HG03196 (cell line): Measurements from ENCODE around the gene FLOT1.
"Not testable (repeated sequence)": the region's sequence is repeated elsewhere in the genome, so short reads cannot be mapped to it uniquely, and the experiment has no call there.

Source experiments
- ATAC-seq: cut with Tn5 transposase; IDR thresholded peaks from one replicate; pipeline ENCODE4 v1.9.1; 2021; ENCODE audit not compliant: unreplicated experiment

Gene FLOT1

DNA sequence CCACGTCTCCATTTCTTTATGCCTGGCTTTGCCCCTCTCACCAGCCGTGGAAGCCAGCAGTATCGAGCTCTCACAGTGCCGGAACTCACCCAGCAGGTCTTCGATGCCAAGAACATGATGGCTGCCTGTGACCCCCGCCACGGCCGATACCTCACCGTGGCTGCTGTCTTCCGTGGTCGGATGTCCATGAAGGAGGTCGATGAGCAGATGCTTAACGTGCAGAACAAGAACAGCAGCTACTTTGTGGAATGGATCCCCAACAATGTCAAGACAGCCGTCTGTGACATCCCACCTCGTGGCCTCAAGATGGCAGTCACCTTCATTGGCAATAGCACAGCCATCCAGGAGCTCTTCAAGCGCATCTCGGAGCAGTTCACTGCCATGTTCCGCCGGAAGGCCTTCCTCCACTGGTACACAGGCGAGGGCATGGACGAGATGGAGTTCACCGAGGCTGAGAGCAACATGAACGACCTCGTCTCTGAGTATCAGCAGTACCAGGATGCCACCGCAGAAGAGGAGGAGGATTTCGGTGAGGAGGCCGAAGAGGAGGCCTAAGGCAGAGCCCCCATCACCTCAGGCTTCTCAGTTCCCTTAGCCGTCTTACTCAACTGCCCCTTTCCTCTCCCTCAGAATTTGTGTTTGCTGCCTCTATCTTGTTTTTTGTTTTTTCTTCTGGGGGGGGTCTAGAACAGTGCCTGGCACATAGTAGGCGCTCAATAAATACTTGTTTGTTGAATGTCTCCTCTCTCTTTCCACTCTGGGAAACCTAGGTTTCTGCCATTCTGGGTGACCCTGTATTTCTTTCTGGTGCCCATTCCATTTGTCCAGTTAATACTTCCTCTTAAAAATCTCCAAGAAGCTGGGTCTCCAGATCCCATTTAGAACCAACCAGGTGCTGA, 18.4 kb downstream of the FLOT1 start:
- ATAC-seq, result not testable (repeated sequence)

DNA sequence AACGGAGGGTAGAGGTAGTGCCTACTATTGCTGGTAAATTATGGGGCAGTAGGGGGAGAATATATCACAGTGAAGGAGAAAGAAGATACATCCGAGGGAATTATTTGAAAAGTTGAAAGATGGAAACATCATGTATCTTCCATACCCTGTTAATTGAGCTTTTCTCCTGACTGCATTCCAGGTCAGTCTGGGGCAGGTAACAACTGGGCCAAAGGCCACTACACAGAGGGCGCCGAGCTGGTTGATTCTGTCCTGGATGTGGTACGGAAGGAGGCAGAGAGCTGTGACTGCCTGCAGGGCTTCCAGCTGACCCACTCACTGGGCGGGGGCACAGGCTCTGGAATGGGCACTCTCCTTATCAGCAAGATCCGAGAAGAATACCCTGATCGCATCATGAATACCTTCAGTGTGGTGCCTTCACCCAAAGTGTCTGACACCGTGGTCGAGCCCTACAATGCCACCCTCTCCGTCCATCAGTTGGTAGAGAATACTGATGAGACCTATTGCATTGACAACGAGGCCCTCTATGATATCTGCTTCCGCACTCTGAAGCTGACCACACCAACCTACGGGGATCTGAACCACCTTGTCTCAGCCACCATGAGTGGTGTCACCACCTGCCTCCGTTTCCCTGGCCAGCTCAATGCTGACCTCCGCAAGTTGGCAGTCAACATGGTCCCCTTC, 19.2 kb downstream of the FLOT1 start:
- ATAC-seq, result not testable (repeated sequence)

DNA sequence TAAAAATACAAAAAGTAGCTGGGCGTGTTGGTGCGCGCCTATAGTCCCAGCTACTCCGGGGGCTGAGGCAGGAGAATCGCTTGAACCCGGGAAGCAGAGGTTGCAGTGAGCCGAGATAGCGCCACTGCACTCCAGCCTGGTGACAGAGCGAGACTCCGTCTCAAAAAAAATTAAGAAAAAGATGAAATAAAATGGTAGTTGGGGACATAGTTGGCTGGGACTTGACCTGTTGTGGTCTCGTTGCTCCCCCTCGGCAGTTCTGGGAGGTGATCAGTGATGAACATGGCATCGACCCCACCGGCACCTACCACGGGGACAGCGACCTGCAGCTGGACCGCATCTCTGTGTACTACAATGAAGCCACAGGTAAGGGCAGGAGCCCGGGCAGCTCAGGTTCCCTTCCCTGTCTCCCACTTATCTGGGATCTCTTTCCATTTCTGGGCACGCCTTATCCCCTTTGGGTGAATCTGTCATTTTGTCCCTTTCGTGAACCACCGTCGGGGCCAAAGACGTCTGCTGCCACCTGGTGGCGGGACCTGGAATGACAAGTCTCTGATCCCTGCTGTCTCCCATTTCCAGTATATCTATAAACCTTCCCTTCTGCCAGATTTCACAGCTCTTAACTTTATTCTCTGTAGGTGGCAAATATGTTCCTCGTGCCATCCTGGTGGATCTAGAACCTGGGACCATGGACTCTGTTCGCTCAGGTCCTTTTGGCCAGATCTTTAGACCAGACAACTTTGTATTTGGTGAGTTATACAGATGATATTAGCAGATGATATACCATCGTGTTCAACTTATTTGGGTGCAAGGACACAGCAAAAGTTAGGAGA, 20.0 kb downstream of the FLOT1 start:
- no peak for ATAC-seq

- ATAC-seq, result not testable (repeated sequence)
Observed at GRCh38 chr6:30722025-30722279, 20.5 kb downstream of the FLOT1 start.

- ATAC-seq, result no peak
Observed at GRCh38 chr6:30721198-30722024, 21.1 kb downstream of the FLOT1 start.

DNA sequence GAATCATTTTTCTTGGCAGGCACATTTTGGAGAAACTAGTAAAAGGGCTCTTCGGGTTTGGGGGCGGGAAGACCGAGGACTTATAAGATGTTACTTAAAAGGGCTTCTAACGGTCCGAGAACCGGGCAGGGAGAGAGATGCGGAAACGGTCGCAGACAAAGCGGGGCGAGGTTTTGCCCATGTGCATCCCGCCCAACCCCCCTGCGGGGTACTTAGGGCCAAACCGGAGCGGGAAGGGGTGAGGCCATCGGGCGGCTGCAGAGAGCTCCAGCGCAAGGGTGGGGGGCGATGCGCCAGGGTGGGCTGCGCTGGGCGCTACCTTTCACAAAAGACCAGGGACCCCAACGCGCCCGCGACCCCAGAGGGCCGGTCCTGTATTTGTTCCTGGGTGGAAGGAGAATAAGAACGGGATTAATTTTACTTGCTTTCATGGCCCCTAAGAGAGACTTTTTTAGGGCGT, 21.7 kb downstream of the FLOT1 start:
- no peak for ATAC-seq

DNA sequence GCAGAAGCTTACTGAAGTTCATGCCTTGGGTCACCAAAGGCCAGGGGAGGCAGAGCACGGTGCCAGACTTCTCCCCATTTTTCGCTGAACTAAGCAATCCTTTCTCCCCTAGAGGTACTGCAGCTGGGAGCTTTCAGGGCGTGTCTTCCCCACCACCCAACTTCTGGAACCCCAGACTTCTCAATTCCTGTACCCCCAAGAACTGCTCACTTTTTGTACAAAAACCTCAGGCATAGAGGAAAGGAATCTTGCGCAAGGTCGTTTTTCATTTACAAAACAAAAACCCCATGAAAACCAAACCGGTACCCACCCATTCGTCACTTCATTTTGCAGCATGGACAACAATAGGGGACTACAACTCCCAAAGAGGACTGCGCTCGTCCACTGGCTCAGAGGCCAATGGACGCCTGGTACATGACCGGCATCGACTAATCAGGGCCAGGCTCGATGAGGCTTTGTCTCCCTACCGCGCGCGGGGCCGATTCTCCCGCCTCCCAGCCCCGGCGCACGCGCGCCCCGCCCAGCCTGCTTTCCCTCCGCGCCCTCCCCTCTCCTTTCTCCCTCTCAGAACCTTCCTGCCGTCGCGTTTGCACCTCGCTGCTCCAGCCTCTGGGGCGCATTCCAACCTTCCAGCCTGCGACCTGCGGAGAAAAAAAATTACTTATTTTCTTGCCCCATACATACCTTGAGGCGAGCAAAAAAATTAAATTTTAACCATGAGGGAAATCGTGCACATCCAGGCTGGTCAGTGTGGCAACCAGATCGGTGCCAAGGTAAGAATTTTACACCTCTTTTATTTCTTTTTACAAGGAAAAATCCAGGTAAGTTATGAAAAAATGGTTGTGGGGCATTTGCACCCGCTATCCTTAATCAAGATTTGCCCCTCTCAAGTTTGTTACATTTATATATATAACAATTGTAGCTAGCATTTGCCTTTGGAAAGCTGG, 22.4 kb downstream of the FLOT1 start, which contains the start of gene TUBB:
TSS of gene TUBB (plus strand) at position 562 of the 947 bp plus-strand sequence. CDS start at position 717, 155 bp downstream.
- ATAC-seq, result peak; percentile 47

DNA sequence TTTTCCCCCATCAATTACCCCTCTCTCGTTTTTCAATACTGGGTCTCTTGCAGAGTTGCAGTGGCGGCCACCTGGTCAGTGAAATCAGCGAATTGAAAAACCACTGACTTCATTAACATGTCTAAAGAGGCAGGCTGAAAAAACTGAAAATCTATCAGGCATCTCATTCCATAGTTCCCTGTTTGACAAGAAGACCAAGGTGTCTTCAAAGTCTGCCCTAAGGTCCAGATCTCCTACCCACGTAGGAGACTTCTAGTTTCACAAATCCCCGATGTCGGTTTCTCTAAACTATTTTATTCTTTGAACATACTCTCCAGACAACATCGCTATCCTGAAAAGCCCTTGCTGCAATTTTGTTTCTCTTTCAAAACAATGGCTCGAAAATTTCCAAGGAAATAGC, 23.1 kb downstream of the FLOT1 start:
- no peak for ATAC-seq

DNA sequence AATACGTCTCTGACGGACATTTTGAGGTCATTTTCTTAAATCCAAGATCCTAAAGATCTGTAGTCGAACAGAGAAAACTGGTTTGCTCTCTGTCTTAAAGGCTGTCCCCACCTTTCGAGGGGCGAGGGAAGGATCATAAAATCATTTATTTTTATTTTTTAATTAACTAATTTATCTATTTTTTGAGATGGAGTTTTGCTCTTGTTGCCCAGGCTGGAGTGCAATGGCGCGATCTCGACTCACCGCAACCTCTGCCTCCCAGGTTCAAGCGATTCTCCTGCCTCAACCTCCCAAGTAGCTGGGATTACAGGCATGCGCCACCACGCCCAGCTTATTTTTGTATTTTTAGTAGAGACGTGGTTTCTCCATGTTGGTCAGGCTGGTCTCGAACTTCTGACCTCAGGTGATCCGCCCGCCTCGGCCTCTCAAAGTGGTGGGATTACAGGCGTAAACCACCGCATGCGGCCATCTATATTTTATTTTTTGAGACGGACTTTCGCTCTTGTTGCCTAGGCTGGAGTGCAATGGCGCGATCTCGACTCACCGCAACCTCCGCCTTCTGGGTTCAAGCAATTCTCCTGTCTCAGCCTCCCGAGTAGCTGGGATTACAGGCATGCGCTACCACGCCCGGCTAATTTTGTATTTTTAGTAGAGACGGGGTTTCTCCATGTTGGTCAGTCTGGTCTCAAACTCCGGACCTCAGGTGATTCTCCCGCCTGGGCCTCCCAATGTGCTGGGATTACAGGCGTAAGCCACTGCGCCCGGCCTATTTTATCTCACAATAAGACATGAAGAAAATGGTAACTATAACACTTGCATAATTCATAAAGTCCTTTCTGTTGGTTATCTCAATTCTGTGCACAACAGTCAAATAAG, 24.4 kb downstream of the FLOT1 start:
- not testable (repeated sequence) for ATAC-seq

DNA sequence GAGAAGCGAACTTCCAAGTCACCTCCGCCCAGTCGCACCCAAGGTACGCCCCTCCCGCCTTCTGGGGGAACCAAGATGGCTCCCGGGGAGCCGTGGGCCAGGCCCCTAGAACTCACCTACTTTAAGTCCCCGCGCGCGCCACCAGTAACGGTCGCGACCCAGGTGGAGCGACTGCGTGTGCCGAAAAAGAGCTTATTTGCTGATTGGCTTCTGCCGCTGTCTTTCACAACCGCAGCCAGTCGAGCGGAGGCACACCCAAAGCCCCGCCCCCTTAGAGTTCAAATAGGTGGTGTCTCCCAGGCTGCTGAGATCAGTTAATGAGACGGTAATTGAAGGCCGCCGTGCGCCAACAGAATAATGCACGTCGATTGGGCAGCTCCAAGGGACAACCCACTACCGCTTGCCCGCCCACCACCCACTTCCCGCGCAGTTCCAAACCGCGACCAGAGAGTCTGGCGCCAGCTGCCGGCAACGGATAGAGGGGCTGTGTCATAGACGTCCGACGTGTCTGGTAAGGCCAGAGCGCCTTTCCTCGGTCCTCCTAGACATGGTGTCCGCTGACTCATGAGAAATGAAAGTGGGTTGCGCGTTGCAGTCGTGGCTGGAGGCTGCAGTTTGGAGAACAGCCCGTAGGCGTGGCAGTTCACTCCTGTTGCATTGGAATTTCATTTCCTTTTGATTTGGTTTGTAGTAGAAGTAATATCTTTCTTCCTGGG, 25.2 kb downstream of the FLOT1 start, which contains the start of gene MDC1:
TSS of gene MDC1 (minus strand) at position 153 of the 716 bp plus-strand sequence. CDS start 2,106 bp downstream, outside the sequence.
- peak; percentile 64 for ATAC-seq

- no peak for ATAC-seq
Observed at GRCh38 chr6:30716879-30717128, 25.7 kb downstream of the FLOT1 start.

DNA sequence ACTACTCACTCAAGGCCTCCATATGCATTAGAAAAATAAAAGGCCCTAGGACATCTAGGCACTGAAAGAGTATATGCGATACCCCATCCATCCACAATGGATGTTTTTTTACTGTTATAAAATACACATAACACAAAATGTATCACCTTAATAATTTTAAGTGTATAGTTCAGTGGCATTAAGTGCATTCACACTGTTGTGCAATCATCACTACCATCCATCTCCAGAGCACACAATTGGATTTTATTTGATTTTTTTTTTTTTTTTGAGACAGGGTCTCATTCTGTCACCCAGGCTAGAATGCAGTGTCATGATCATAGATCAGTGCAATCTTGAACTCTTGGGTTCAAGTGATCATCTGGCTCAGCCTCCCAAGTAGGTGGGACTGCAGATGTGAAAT, 28.2 kb downstream of the FLOT1 start:
- no peak for ATAC-seq

DNA sequence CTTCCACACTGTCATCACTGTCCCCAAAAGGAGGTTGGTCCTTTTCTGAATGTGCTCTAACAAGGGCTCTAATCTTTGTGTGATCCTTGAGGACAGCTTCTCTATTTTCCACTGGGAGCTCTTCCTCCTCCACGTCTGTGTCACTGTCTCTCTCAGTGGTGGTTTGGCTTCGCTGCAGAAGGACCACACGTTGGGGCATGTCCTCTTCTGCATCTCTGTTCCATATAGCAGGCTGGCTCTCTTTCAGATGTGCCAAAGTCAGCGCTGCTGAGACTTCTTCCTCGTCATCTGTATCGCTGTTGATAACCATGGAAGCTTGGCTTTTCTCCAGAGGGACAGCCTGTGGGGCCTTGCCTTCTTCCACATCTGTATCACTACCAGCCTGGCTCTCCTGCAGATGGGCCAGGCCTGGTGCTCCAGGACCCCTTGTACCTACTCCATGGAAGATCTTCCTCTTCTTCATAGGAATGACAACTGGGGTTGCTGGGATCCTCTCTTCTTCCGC, 30.0 kb downstream of the FLOT1 start:
- ATAC-seq, result no peak

- ATAC-seq, result no peak
Observed at GRCh38 chr6:30711758-30712380, 30.6 kb downstream of the FLOT1 start.

DNA sequence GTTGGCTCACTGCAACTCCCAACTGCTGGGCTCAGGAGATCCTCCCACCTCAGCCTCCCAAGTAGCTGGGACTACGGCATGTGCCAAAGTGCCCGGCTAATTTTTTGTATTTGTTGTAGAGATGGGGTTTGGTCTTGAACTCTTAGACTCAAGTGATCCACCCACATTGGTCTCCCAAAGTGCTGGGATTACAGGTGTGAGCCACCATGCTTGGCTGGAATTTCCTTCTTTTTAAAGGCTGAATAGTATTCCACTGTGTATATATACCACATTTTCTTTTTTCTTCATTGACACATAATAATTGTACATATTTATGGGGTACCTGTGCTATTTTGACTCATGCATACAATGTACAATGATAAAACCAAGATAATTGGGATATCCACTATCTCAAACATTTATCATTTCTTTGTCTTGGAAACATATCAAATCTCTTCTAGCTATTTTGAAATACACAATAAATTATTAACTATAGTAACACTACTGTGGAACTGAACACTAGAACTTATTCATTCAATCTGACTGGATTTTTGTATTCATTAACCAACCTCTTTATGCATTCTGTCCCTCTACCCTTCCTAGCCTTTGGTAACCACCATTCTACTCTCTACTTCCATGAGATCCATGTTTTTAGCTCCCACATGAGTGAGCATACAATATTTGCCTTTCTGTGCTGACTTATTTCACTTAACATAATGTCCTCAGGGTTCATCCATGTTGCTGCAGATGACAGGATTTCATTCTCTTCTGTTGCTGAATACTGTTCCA, 33.2 kb downstream of the FLOT1 start:
- no peak for ATAC-seq

DNA sequence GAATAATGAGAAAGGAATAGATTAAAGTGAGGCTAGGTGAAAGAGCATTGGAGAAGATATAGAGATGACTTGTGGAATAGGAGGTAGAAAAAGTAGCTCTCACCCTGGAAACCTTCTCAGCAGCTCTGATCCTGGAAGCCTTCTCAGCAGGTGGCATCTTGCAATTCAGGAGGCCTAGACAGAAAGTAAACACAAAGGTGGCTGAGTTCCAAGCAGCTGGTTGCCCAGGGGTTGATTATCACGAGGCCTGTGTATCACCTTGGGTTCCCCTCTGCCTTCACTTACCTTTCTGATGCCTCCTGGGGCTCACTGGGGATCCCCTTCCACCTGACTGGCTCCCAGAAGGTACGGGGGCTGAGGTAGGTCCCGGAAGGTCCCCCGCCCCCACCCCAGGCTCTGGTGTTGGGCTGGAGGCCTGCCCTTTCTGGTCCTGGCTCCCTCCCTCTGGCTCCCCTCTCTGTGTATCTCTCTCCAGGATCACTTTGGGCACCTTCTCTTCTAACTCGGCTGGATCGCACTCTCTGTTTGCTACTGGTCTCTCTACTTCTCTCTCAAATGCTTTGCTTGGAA, 35.1 kb downstream of the FLOT1 start:
- no peak for ATAC-seq
